Measurements from ENCODE around the gene RELT.
"Not testable (repeated sequence)": the region's sequence is repeated elsewhere in the genome, so short reads cannot be mapped to it uniquely, and the experiment has no call there.

Gene RELT

DNA sequence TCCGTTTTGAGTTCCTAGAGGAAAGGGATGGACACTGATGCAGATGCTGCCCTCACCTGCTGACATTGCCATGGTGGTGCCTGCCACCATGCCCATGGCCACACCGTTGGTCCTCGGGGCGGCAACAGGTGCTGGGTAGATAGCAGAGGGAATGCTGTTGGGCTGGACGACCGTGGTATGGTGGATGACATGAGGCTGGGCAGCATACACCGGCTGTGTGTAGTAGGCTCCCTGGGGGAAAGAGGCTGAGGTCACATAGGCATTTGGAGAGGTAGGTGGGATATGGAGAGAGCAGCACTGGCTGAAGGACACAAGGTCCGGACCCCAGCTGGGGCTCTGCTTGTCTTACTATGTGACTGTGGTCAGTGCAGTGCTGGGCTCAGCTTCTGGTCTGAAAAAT, 33.2 kb downstream of the RELT start:
- no peak for DNase-seq

GRCh38 chr11:73410627-73411026, 34.4 kb downstream of the RELT start:
- no peak for DNase-seq

DNA sequence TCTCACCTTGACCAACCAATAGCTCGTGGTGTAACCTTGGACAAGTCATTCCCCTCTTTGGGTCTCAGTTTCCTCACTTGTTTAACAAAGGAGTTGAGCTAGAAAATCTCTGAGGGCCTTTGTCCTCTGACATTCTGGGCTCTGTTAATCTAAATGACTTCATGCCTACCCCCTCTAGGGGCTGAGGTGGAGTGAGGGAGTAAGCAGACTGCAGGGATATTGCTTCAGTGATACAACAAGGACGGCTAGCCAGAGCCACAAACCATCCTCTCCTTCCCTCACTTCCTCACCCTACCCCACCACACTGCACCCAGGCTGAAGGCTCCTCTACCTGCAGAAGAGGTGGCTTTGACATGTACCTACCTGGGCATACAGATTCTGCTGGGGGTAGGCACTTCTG, 34.8 kb downstream of the RELT start:
- DNase-seq, result no peak

DNA sequence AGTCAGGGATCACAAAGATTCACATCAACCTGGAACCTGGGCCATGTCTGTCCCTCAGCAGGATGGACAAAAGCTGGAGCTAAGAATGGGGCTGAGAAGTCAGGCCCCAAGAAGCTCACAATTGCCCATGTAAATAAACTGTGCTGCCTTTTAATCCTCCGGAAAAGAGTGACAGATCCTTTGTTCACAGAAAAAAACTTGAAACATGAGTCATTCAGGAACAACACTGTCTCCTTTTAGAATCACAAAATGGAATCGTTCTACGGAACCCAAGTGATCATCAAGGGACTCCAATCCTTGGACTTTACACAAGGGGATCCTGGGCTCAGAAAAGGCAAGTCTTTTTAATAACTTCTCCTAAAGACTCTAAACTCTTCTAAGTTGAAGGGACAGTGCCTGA, 36.1 kb downstream of the RELT start:
- DNase-seq, result no peak

GRCh38 chr11:73413256-73413655, 37.1 kb downstream of the RELT start:
- DNase-seq, result no peak

DNA sequence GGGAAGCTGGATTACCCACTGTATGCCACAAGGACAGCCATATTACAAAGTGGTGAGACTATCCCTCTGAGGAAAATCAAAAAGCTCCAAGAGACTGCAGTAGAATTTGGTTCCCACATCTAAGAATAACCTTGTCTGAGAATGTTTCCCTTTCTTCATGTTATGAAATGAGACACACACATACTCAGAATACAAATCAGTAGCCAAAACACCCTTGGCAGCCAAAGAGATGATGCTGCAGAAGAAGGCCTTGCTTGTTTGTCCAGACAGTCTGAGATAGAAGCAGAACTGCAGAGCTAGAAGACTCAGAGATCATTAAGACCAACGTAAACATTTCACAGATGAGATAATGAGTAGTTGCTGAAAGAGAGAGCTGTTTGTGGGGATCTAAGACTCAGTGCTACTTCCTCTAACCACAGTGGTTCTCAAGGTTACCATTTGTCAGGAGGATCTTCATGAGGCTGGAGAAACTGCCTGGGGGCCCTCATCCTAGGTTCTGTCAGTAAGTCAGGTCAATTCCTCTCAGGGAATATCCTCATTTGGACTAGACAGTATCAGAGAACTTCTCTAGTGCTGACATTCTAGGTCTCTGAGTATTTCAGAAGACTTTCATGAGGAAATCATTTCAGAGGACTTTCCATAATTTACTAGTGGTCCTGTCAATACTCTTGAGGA, 38.9 kb downstream of the RELT start:
- no peak for DNase-seq

- DNase-seq, result no peak
Measured at GRCh38 chr11:73415854-73416615, 39.8 kb downstream of the RELT start.

DNA sequence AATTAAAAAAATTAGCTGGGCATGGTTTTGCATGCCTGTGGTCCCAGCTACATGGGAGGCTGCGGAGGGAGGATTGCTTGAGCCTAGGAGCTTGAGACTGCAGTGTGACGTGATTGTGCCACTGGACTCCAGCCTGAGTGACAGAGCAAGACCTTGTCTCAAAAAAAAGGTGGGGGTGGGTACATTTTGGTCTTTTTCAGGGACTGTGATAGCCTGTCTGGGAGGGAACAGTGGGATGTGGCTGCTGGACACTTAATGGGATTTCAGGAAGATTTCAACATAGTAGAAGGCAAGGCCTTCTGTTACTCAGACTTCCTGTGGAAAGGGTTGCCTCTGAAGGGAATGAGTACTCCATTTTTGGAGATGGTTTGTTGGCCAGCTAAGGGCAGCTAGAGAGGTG, 40.6 kb downstream of the RELT start:
- no peak for DNase-seq

GRCh38 chr11:73420136-73420535, 43.9 kb downstream of the RELT start:
- DNase-seq, result no peak

DNA sequence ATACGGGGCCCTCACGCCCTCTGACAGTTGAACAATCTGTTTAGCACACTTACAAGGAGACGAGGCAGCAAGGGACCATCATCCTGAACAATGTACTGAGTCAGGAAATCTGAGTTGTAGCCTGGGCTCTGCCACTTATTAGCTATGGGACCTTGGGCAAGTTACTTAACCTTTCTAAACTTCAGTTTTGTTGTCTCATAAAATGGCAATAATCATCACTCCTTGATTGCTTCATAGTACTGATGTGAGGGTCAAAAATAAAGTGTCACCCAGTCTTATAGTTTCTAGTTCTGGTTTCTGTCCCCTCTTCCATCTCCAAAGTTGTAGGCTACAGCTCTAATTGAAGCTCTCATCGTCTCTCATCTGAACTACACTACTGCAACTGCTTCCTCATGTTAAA, 46.7 kb downstream of the RELT start:
- DNase-seq, result no peak

DNA sequence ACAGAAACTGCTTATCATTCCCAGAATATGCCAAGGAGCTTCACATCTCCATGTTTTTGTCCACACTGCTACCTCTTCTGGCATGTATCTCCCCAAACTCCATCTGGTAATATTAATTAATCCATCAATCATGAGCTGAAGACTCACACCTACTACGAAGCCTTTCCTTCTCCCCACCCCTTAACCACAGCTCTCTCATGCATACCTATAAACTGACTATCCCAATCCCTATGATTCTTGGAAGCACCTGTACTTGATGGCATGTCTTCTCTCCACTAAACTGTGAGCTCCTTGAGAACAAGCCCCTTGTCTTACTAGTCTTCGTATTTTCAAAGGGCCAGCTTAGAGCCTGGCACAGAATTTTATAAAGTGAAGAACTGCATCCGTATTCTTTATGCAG, 47.3 kb downstream of the RELT start:
- no peak for DNase-seq

DNA sequence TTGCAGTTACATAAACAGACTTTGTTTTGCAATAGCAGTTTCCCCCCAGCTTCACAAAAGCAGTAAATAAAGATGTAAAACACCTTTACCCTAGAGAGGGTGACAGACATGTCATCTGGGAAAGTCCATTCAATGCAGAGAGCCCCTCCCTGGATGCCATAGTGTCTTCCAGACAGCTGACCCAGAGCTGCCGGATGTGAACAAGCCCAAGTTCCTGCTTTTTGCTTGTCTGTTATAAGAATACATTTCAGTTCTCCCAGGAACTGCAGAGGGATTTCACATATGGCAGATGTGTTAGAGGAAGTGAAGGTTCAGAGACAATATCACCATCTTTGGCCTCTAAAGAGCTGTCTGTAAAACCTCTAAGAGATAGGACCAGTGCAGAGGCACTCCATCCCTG, 48.9 kb downstream of the RELT start:
- no peak for DNase-seq

- DNase-seq, result no peak
Measured at GRCh38 chr11:73426219-73426850, 50.1 kb downstream of the RELT start.

DNA sequence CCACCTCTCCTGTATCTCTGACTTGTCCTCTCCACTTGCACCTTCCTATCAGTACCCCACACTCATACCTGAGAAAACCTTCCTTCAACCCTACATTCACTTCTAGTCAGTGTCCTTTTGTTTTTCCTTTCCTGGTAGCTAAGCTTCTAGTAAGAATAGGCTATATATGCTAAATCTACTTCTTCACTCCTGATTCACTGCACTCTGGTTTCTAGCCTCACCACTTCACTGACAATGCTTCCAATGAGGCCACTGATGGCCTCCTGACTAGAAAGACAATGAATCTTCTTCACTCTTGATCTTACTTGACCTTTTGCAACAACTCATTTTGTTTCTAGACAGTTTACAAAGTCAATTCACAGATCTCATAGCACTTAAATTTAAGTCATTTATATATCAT, 52.0 kb downstream of the RELT start:
- DNase-seq, result no peak

- no peak for DNase-seq
Measured at GRCh38 chr11:73428699-73429098, 52.5 kb downstream of the RELT start.

GRCh38 chr11:73429121-73429750, 53.0 kb downstream of the RELT start:
- no peak for DNase-seq

DNA sequence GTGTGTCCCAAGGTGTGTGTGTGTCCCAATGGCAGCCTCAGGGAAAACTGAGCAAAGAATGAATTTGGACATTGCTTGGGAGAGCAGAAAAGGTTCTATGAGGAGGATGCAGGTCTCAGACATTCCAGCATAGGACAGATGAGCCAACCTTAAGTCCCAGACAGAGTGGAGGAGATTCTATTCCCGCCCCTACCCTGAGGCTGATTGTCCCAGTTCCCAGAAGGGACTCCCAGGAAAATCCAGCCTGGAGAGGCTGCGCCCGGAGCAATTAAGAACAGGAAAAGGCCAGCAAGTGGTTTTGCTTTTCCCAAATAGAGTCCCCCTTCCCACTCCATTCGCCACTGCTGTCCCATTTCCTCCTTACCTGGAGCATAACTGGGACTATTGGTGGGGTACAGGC, 54.1 kb downstream of the RELT start:
- no peak for DNase-seq

DNA sequence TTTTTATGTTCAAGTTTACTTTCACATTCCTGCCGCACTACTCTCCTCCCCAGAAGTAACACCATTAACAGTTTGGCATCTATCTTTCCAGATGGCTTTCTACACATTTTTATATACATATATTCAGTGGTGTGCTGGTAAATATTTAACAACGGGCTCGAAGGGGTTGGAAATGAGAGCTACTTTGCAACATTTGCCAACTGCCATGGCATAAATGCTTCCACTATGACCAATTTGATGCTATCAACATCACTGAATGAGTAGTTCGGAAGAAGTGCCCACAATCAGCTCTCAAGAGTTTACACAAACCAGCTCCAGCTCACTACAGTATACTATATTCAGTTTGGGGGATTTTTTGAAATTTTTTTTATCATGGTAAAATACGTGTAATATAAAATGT, 55.2 kb downstream of the RELT start:
- no peak for DNase-seq

- DNase-seq, result not testable (repeated sequence)
Measured at GRCh38 chr11:73436859-73437258, 60.7 kb downstream of the RELT start.

- no peak for DNase-seq
Measured at GRCh38 chr11:73439002-73439843, 63.0 kb downstream of the RELT start.

DNA sequence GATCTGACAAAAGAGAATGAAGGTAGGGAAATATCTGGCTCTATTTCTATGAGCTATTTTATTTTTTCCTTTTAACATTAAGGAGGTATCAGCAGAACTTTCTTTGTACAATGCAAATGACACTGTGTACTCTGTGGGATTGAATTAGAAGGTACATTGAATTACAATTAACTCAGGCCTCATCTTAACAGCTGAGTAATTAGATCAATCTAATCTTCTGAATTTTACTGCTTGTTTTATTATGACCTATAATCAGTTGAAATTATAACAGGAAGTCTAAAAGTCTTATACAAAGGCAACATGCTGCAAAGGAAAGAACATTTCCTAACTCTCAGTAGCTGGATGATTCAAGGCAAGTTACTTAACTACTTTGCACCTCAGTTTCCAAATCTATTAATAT, 69.8 kb downstream of the RELT start:
- DNase-seq, result no peak

- no peak for DNase-seq
Measured at GRCh38 chr11:73446766-73447165, 70.6 kb downstream of the RELT start.

Measured in stimulated activated CD4-positive, alpha-beta T cell treated with anti-CD3 and anti-CD28 coated beads, Interleukin-4, amount 100 ng/mL, for 1 hour (primary cell).